T-helper 2 cell treated with Interferon-gamma antibody and Interleukin-4, amounts not matched to agents 5 μg/mL and 100 μg/mL, for 36 hours (primary cell): ENCODE measurements around the gene FAM222A.

Experiments used
- DNase-seq: peaks from one replicate; pipeline ENCODE4 v3.0.0; 2021; ENCODE audit warnings: low spot score
- H3K27ac Mint-ChIP-seq: one replicate; pipeline ENCODE4 v1.8.0; 2021; ENCODE audit warnings: mild to moderate bottlenecking, mixed read lengths
- H3K27me3 Mint-ChIP-seq: one replicate; pipeline ENCODE4 v1.8.0; 2021; ENCODE audit warnings: low read depth, mixed read lengths
- H3K36me3 Mint-ChIP-seq: one replicate; pipeline ENCODE4 v1.8.0; 2021; ENCODE audit warnings: low read depth, mixed read lengths
- H3K4me1 Mint-ChIP-seq: one replicate; pipeline ENCODE4 v1.8.0; 2021; ENCODE audit warnings: low read depth, mixed read lengths
- H3K4me3 Mint-ChIP-seq: one replicate; pipeline ENCODE4 v1.8.0; 2022; ENCODE audit warnings: mild to moderate bottlenecking, moderate library complexity, mixed read lengths
- H3K9me3 Mint-ChIP-seq: one replicate; pipeline ENCODE4 v1.8.0; 2021; ENCODE audit warnings: mixed read lengths

FAM222A gene

GRCh38 chr12:109766251-109766778 lies 52.7 kb downstream of the FAM222A start:
- Mint-ChIP-seq H3K4me3 (no peak overlapping the region), H3K36me3 (no peaks in the 10 kb centered on the region), H3K27ac (no peak overlapping the region), H3K27me3 (no peaks in the 10 kb centered on the region), H3K4me1 (no peaks in the 10 kb centered on the region), H3K9me3 (peaks cover 3% of the 10 kb centered on the region)
- DNase-seq: no peak

DNA sequence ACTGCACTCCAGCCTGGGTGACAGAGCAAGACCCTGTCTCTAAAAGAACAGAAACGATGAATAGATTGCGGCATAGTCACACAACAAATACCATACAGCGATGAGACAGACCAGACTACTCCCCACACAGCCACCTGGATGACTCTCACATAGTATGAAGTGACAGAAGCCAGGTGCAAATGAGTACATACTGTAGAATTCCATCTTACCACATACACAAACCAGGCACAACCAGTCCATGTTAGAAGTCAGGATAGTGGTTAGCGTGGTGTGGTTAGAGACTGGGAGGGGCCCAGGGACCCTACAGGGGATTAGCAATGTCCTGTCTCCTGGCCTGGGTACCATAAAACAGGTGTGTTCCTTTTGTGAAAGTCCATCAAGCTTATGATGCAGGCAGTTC lies 53.8 kb downstream of the FAM222A start:
- Mint-ChIP-seq H3K4me3 (no peak overlapping the region), H3K27me3 (no peaks in the 10 kb centered on the region), H3K9me3 (peaks cover 3% of the 10 kb centered on the region), H3K4me1 (no peaks in the 10 kb centered on the region), H3K27ac (no peak overlapping the region), H3K36me3 (no peaks in the 10 kb centered on the region)
- DNase-seq: no peak

DNA sequence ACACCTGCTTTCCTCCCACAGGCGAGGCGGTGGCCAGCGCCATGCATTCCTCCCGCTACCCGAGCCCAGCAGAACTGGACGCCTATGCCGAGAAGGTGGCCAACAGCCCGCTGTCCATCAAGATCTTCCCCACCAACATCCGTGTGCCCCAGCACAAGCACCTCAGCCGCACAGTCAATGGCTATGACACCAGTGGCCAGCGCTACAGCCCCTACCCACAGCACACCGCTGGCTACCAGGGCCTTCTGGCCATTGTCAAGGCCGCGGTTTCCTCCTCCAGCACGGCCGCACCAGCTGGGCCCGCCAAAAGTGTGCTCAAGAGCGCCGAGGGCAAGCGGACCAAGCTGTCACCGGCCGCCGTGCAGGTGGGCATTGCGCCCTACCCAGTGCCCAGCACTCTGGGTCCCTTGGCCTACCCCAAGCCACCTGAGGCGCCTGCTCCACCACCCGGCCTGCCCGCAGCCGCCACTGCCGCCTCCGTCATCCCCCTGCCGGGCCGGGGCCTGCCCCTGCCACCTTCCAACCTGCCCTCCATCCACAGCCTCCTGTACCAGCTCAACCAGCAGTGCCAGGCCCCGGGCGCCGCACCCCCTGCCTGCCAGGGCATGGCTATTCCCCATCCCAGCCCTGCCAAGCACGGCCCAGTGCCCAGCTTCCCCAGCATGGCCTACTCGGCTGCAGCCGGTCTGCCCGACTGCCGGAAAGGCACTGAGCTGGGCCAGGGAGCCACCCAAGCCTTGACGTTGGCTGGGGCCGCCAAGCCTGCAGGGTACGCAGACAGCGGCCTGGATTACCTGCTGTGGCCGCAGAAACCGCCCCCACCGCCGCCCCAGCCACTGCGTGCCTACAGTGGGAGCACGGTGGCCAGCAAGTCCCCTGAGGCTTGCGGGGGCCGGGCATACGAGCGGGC lies 54.6 kb downstream of the FAM222A start:
- Mint-ChIP-seq H3K9me3 (peaks cover 3% of the 10 kb centered on the region), H3K27ac (no peak overlapping the region)

GRCh38 chr12:109768901-109769670 lies 55.5 kb downstream of the FAM222A start:
- DNase-seq: no peak
- Mint-ChIP-seq H3K27me3 (no peaks in the 10 kb centered on the region), H3K9me3 (no peaks in the 10 kb centered on the region), H3K27ac (no peak overlapping the region), H3K36me3 (no peaks in the 10 kb centered on the region), H3K4me1 (no peaks in the 10 kb centered on the region), H3K4me3 (no peak overlapping the region)

More for the DNA sequence above, 54.6 kb downstream of the FAM222A start:
- H3K4me1 Mint-ChIP-seq: no peaks in the 10 kb centered on the region
- H3K36me3 Mint-ChIP-seq: no peaks in the 10 kb centered on the region
- no peak overlapping the region for H3K4me3 Mint-ChIP-seq
- DNase-seq: no peak
- no peaks in the 10 kb centered on the region for H3K27me3 Mint-ChIP-seq

GRCh38 chr12:109770104-109770860 lies 56.7 kb downstream of the FAM222A start:
- Mint-ChIP-seq H3K27me3 (no peaks in the 10 kb centered on the region), H3K27ac (no peak overlapping the region), H3K36me3 (no peaks in the 10 kb centered on the region), H3K4me1 (no peaks in the 10 kb centered on the region), H3K9me3 (no peaks in the 10 kb centered on the region), H3K4me3 (no peak overlapping the region)
- DNase-seq: no peak

- no peaks in the 10 kb centered on the region for H3K27me3 Mint-ChIP-seq
- no peaks in the 10 kb centered on the region for H3K36me3 Mint-ChIP-seq
- no peak overlapping the region for H3K4me3 Mint-ChIP-seq
- no peaks in the 10 kb centered on the region for H3K4me1 Mint-ChIP-seq
- no peaks in the 10 kb centered on the region for H3K9me3 Mint-ChIP-seq
- H3K27ac Mint-ChIP-seq: no peak overlapping the region
- no peak for DNase-seq
Observed at GRCh38 chr12:109770861-109771670, 57.4 kb downstream of the FAM222A start.

GRCh38 chr12:109771746-109772621 lies 58.4 kb downstream of the FAM222A start:
- Mint-ChIP-seq H3K4me3 (no peak overlapping the region), H3K27me3 (no peaks in the 10 kb centered on the region), H3K9me3 (no peaks in the 10 kb centered on the region), H3K36me3 (no peaks in the 10 kb centered on the region), H3K4me1 (no peaks in the 10 kb centered on the region), H3K27ac (no peak overlapping the region)
- no peak for DNase-seq

GRCh38 chr12:109772622-109773321 lies 59.1 kb downstream of the FAM222A start:
- Mint-ChIP-seq H3K27me3 (no peaks in the 10 kb centered on the region), H3K36me3 (peaks cover 1% of the 10 kb centered on the region), H3K9me3 (no peaks in the 10 kb centered on the region), H3K27ac (no peak overlapping the region), H3K4me3 (no peak overlapping the region), H3K4me1 (peaks cover 4% of the 10 kb centered on the region)
- no peak for DNase-seq

GRCh38 chr12:109773384-109774011 lies 59.9 kb downstream of the FAM222A start:
- Mint-ChIP-seq H3K27me3 (no peaks in the 10 kb centered on the region), H3K4me3 (no peak overlapping the region), H3K36me3 (peaks cover 1% of the 10 kb centered on the region), H3K27ac (no peak overlapping the region), H3K9me3 (peaks cover under 1% of the 10 kb centered on the region), H3K4me1 (peaks cover 4% of the 10 kb centered on the region)
- no peak for DNase-seq

GRCh38 chr12:109775172-109775881 lies 61.7 kb downstream of the FAM222A start:
- Mint-ChIP-seq H3K4me3 (no peak overlapping the region), H3K27me3 (no peaks in the 10 kb centered on the region), H3K27ac (no peak overlapping the region), H3K4me1 (peaks cover 4% of the 10 kb centered on the region), H3K9me3 (peaks cover 4% of the 10 kb centered on the region), H3K36me3 (peaks cover 1% of the 10 kb centered on the region)
- DNase-seq: peak; percentile 51

- Mint-ChIP-seq H3K36me3 (peaks cover 1% of the 10 kb centered on the region), H3K9me3 (peaks cover 4% of the 10 kb centered on the region), H3K27ac (no peak overlapping the region), H3K4me1 (peaks cover 4% of the 10 kb centered on the region), H3K27me3 (no peaks in the 10 kb centered on the region), H3K4me3 (no peak overlapping the region)
- no peak for DNase-seq
Observed at GRCh38 chr12:109776624-109777023, 63.0 kb downstream of the FAM222A start.
